ENCODE data around the gene HAGH.

HAGH gene

DNA sequence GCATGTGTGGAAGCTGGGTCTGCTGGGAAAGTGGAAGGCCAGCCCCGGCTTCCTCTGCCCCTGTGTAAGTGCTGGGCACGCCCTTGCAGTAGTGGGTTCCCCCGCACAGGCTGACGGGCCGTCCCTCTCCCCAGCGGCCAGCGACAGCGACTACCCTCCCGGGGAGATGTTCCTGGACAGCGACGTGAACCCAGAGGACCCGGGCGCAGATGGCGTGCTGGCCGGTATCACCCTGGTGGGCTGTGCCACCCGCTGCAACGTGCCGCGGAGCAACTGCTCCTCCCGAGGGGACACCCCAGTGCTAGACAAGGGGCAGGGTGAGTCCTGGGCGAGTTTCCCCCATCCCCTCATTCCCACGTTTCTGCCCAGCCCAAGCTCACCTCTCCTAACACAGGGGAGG is 60.8 kb downstream of the HAGH start:
- H3K9me3 ChIP-seq (ENCODE audit: control insufficient read depth, insufficient read depth, low read length): no peaks in the 10 kb centered on the region
- no peaks in the 10 kb centered on the region for H3K27me3 ChIP-seq (ENCODE audit: control insufficient read depth, low read length)
- peaks cover 10% of the 10 kb centered on the region for H3K4me1 ChIP-seq (ENCODE audit: control insufficient read depth, low read length)
- TF ChIP-seq, protein P1, sequence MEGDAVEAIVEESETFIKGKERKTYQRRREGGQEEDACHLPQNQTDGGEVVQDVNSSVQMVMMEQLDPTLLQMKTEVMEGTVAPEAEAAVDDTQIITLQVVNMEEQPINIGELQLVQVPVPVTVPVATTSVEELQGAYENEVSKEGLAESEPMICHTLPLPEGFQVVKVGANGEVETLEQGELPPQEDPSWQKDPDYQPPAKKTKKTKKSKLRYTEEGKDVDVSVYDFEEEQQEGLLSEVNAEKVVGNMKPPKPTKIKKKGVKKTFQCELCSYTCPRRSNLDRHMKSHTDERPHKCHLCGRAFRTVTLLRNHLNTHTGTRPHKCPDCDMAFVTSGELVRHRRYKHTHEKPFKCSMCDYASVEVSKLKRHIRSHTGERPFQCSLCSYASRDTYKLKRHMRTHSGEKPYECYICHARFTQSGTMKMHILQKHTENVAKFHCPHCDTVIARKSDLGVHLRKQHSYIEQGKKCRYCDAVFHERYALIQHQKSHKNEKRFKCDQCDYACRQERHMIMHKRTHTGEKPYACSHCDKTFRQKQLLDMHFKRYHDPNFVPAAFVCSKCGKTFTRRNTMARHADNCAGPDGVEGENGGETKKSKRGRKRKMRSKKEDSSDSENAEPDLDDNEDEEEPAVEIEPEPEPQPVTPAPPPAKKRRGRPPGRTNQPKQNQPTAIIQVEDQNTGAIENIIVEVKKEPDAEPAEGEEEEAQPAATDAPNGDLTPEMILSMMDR (IDR thresholded peaks at IDR 0.05; ENCODE audit: low read depth, low read length, poor library complexity, severe bottlenecking): no peak
- TF ChIP-seq EZH2phosphoT487 (IDR thresholded peaks at IDR 0.05; ENCODE audit: borderline replicate concordance, low read length): no peak
- H3K36me3 ChIP-seq (ENCODE audit: control insufficient read depth, low read length): peaks cover 87% of the 10 kb centered on the region
- H3K4me3 ChIP-seq (ENCODE audit: low read length): no peak overlapping the region
- H3K4me2 ChIP-seq (ENCODE audit: low read length): no peak overlapping the region
- H3F3A ChIP-seq (ENCODE audit: control insufficient read depth, insufficient read depth): peaks cover 10% of the 10 kb centered on the region
- H3K9me2 ChIP-seq (replicated peaks; ENCODE audit: control insufficient read depth, low read length): no peaks in the 10 kb centered on the region
- H4K20me1 ChIP-seq (ENCODE audit: control insufficient read depth, insufficient read depth, low read depth, low read length): no peaks in the 10 kb centered on the region
- H3K27ac ChIP-seq (ENCODE audit: low read depth, low read length): no peak overlapping the region
- peaks cover 6% of the 10 kb centered on the region for H3K79me2 ChIP-seq (ENCODE audit: control insufficient read depth, low read length)

DNA sequence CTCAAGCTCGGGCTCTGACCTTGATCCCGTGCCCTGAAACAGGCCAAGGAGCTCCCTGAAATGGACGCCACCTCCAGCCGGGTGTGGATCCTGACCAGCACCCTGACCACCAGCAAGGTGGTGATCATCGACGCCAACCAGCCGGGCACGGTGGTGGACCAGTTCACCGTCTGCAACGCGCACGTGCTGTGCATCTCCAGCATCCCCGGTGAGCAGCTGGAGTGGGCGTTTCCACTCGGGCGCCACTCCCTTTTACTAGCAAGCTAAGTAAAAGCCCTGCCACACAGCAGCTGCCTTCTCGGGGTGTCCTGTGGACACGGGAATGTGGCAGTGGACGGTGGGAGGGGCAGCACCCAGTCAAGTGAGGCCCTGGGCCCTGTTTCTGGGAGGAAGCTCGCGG is 61.7 kb downstream of the HAGH start:
- H3K9me2 ChIP-seq (replicated peaks; ENCODE audit: control insufficient read depth, low read length): no peaks in the 10 kb centered on the region
- H3K36me3 ChIP-seq (ENCODE audit: control insufficient read depth, low read length): peaks cover 89% of the 10 kb centered on the region
- no peaks in the 10 kb centered on the region for H3K9me3 ChIP-seq (ENCODE audit: control insufficient read depth, insufficient read depth, low read length)
- no peaks in the 10 kb centered on the region; the same call in 1 of the 2 replicates for H3K79me2 ChIP-seq (ENCODE audit: control insufficient read depth, low read length)
- no peaks in the 10 kb centered on the region for H3K27me3 ChIP-seq (ENCODE audit: control insufficient read depth, low read length)
- no peaks in the 10 kb centered on the region for H4K20me1 ChIP-seq (ENCODE audit: control insufficient read depth, insufficient read depth, low read depth, low read length)
- H3F3A ChIP-seq (ENCODE audit: control insufficient read depth, insufficient read depth): peaks cover 4% of the 10 kb centered on the region
- H3K4me1 ChIP-seq (ENCODE audit: control insufficient read depth, low read length): peaks cover 2% of the 10 kb centered on the region
- H3K4me2 ChIP-seq (ENCODE audit: low read length): no peak overlapping the region
- TF ChIP-seq EZH2phosphoT487 (IDR thresholded peaks at IDR 0.05; ENCODE audit: borderline replicate concordance, low read length): no peak
- TF ChIP-seq, protein P1 (IDR thresholded peaks at IDR 0.05; ENCODE audit: low read depth, low read length, poor library complexity, severe bottlenecking): no peak
- H3K4me3 ChIP-seq (ENCODE audit: low read length): no peak overlapping the region
- no peak overlapping the region for H3K27ac ChIP-seq (ENCODE audit: low read depth, low read length)

DNA sequence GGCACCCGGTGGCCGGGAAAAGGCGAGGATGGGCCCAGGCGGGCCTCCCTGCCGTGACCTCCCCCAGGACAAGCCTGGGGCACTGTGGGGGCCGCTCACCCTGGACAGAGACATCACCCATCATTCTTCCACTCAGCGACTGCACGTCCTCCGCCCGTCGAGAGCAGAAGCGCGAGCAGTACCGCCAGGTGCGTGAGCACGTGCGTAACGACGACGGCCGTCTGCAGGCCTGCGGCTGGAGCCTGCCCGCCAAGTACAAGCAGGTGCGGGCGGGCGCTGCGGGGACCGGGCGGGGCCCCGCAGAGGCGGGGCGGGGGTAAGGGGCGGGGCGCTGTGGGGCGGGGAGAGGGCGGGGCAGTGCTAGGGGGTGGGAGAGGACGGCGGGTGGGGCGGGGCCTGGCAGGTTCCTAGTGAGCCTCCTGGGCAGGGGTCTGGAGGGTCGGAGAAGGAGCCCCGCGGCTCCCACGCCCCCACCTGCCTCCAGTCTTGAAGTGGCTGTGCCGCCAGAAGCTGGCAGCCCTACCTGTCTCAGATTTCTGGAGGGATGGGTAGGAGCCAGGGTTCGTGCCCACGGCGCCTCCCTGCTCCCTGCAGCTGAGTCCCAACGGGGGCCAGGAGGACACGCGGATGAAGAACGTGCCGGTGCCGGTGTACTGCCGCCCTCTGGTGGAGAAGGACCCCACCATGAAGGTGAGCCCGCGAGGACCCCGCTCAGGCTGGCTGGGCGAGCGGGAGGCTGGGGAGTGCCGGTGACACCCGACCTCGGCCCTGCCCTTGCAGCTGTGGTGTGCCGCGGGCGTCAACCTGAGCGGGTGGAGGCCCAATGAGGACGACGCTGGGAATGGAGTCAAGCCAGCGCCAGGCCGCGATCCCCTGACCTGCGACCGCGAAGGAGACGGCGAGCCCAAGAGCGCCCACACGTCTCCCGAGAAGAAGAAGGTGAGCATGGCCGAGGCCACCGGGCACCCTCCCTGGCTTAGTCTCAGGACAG is 62.8 kb downstream of the HAGH start:
- Histone ChIP-seq H3K79me2 (ENCODE audit: control insufficient read depth, low read length) (no peaks in the 10 kb centered on the region), H3K27ac (ENCODE audit: low read depth, low read length) (no peak overlapping the region), H3K4me2 (ENCODE audit: low read length) (no peak overlapping the region), H3K9me3 (ENCODE audit: control insufficient read depth, insufficient read depth, low read length) (no peaks in the 10 kb centered on the region), H3F3A (ENCODE audit: control insufficient read depth, insufficient read depth) (no peaks in the 10 kb centered on the region; the same call in 1 of the 2 replicates), H3K36me3 (ENCODE audit: control insufficient read depth, low read length) (peaks cover 82% of the 10 kb centered on the region), H4K20me1 (ENCODE audit: control insufficient read depth, insufficient read depth, low read depth, low read length) (no peaks in the 10 kb centered on the region), H3K4me3 (ENCODE audit: low read length) (no peak overlapping the region), H3K27me3 (ENCODE audit: control insufficient read depth, low read length) (no peaks in the 10 kb centered on the region), H3K9me2 (replicated peaks; ENCODE audit: control insufficient read depth, low read length) (no peaks in the 10 kb centered on the region), H3K4me1 (ENCODE audit: control insufficient read depth, low read length) (no peaks in the 10 kb centered on the region)
- TF ChIP-seq EZH2phosphoT487 (IDR thresholded peaks at IDR 0.05; ENCODE audit: borderline replicate concordance, low read length): no peak
- TF ChIP-seq, protein P1 (IDR thresholded peaks at IDR 0.05; ENCODE audit: low read depth, low read length, poor library complexity, severe bottlenecking): peak; percentile 12

Data from DOHH2 (cell line).